HPDE6-E6E7 (cell line): ENCODE results near the gene MBD3L2B.

Source experiments
- DNase-seq: peaks from one replicate; pipeline ENCODE4 v3.0.0; 2011; ENCODE audit warnings: missing footprints; ENCODE audit errors: extremely low spot score

MBD3L2B gene

DNA sequence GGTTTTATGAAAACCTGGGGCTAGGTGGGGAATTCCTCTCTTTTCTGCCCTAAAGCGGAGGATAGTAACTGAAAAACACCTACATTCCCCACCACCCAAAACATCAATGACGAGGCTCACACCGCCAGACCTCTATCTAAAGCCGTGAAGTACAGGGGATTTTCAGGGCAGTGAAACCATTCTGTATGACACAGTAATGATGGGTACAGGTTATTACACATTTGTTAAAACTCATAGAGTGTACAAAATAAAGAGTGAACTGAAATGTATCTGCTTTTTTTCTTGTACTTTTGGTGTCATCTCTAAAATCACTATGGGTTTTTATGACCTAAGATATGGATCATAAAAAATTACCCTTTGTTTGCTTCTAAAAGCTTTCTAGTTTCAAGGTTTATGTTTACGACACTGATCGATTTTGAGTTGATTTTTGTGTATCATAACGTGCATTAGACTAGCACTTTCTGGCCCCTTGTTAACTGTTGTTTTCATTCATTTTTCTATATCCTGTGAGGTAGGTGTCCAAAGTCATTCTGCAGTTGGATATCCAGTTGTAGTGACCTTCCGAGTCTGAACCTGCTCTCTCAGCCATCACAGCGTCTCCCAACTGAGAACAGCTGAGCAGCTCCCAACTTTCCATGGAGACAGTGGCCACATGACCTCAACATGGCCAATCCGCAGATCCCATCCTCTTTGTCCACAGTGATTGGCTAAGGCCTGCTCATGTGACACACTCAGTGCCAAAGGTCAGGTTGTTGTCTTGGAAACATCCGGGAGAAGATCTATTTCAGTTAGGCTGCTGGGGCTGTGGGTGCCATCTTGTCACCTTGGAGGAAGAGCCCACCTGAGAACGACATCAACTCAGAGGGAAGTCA is 10.3 kb downstream of the MBD3L2B start:
- DNase-seq, result no peak

- no peak for DNase-seq
Measured at GRCh38 chr19:7007859-7008258, 13.4 kb downstream of the MBD3L2B start.

DNA sequence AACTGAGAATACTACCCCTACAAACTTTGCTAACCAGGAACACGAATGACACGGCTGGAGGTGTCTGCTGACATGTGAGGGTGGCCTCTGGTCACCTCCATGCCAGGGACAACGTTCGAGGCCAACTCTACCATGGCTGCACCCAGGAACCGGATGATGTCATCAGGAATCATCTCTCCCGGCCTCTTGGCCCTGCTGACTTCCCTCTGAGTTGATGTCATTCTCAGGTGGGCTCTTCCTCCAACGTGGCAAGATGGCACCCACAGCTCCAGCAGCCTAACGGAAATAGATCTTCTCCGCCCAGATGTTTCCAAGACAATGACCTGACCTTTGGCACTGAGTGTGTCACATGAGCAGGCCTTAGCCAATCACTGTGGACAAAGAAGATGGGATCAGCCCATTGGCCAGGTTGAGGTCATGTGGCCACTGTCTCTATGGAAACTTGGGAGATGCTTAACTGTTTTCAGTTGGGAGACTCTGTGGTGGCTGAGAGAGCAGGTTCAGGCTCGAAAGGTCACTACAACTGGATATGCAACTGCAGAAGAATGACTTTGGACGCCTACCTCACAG is 15.0 kb downstream of the MBD3L2B start:
- no peak for DNase-seq

DNA sequence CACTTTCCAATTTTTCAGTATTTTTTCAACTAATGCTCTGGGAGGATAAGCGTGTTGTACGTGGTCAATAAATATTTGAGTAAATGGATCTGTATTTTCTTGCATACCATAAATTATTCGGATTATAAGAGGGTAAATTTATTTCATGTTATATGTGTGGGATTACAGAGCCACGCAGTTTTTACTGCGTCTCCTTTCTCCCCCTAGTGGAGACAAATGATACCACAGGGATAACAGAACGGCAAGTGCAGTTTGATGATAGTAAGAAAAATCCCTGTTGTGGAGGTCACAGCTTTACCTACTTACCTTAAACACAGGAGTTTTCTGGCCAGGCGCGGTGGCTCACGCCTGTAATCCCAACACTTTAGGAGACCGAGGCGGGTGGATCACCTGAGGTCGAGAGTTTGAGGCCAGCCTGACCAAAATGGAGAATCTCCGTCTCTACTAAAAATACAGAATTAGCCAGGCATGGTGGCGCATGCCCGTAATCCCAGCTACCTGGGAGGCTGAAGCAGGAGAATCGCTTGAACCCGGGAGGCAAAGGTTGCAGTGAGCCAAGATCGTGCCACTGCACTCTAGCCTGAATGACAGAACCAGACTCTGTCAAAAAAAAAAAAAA is 16.8 kb downstream of the MBD3L2B start:
- DNase-seq, result no peak

- DNase-seq, result no peak
Measured at GRCh38 chr19:7000816-7001215, 20.4 kb downstream of the MBD3L2B start.

- DNase-seq, result no peak
Measured at GRCh38 chr19:7000333-7000732, 20.9 kb downstream of the MBD3L2B start.

GRCh38 chr19:6999933-7000332 is 21.3 kb downstream of the MBD3L2B start:
- DNase-seq, result no peak

- DNase-seq, result no peak
Measured at GRCh38 chr19:6997679-6998445, 23.4 kb downstream of the MBD3L2B start.

DNA sequence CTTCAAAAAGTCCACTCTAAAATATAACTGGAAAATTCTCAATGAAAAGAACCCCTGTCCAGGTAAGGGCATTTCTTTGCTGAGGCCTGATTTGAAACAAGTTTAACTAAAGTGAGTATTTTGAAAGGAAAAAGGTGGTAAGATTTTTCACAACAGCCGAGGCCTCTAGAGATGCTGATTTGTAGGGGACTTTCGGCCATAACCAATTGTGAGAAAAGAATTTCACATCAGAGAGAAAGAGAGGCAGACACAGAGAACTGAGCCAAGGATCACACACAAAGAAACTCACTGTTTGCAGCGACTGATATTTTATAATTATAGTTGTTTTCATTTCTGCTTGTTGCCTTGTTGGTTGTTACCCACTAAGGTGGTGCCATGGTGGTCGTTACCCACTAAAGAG is 24.4 kb downstream of the MBD3L2B start:
- no peak for DNase-seq

GRCh38 chr19:6995054-6995453 is 26.2 kb downstream of the MBD3L2B start:
- no peak for DNase-seq

- DNase-seq, result no peak
Measured at GRCh38 chr19:6988257-6988656, 33.0 kb downstream of the MBD3L2B start.

- DNase-seq, result no peak
Measured at GRCh38 chr19:6987850-6988249, 33.4 kb downstream of the MBD3L2B start.

- DNase-seq, result no peak
Measured at GRCh38 chr19:6983448-6983847, 37.8 kb downstream of the MBD3L2B start.

- DNase-seq, result no peak
Measured at GRCh38 chr19:6979399-6979798, 41.8 kb downstream of the MBD3L2B start.

DNA sequence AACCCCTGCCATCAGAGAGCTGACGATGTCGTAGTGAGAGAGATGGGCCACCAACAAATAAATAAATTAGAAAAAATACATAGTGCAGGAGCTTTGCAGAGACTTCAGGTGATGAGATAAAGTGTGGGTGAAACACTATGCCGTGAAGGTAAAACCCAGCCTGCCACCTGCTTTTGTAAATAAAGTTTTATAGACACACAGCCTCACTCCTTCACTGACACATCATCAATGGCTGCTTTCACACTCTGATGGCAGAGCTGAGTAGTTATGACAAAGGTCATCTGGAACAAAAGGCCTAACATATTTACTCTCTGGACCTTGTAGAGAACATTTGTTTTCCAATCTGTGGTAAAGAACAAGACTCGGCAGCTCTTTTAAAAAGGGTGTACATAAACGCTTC is 45.0 kb downstream of the MBD3L2B start:
- no peak for DNase-seq

- DNase-seq, result no peak
Measured at GRCh38 chr19:6971366-6971765, 49.9 kb downstream of the MBD3L2B start.

DNA sequence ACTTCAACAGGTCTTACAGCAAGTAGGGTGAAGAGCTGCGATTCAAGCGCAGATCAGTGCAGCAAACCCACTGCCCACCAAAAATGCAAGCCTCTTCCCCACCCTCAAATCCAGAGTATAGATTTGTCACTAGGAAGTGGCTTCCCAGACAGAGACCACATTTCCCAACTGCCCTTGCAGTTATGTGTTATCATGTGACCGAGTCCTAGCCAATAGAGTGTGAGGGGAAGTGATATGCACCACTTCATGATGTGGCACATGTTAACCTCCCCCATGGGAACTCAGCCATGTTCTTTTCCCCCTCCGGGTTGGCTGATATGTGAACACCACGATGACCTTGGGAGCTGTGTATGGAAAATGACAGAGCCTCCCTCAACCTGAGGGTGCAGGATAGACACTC is 50.8 kb downstream of the MBD3L2B start:
- DNase-seq, result no peak

DNA sequence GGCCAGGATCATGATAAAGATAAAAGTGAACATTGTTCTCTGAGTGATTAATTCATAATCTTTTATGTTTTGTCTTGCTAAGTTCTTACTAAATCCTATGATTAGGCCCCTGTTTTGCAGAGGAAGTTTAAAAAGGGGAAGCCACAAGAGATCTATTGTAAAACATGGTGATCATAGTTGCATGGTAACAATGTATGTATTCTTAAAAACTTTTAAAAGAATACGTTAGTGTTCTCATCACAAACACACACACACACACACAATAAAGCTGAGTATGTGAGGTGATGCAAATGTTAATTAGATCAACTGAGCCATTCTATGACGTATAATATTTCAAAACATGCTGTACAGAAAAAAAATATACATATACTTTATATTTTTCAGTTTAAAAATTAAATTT is 51.2 kb downstream of the MBD3L2B start:
- DNase-seq, result no peak

GRCh38 chr19:6969490-6969889 is 51.7 kb downstream of the MBD3L2B start:
- DNase-seq, result no peak
